ENCODE results near the gene NEB. TPM values are rescaled to one million over a fixed set of nuclear protein-coding genes. Genes with fewer than 3 reads are reported as not detected.

NEB gene
- total RNA-seq, 1 experiment from 2014 or later: 0.11 TPM

GRCh38 chr2:151728804-151729414, 5.4 kb downstream of the NEB start:
- BruUV-seq (replicated peaks): no TSS peak
- H3K4me2 ChIP-seq (ENCODE audit: low read length): no peak overlapping the region
- H3K27ac ChIP-seq (ENCODE audit: low read length): no peak overlapping the region
- no peaks in the 10 kb centered on the region for H3F3A ChIP-seq (ENCODE audit: low read length, unreplicated experiment)
- no peak overlapping the region for H3K4me3 ChIP-seq (ENCODE audit: low read length)
- no peak overlapping the region for H3K9ac ChIP-seq (ENCODE audit: low read length)
- no peaks in the 10 kb centered on the region for H3K9me3 ChIP-seq (ENCODE audit: low read length)
- no peaks in the 10 kb centered on the region for H3K9me2 ChIP-seq (replicated peaks; ENCODE audit: low read length)
- H3K4me1 ChIP-seq (ENCODE audit: insufficient read depth, low read length): no peaks in the 10 kb centered on the region
- DNase-seq (no peak), ATAC-seq (no peak; the same call in 1 of the 2 replicates)
- no peaks in the 10 kb centered on the region for H3K79me2 ChIP-seq (ENCODE audit: low read length)
- TF ChIP-seq EZH2 (IDR thresholded peaks at IDR 0.05; ENCODE audit: low read length, unreplicated experiment) (no peak), CTCF (conservative IDR thresholded peaks at IDR 0.05; ENCODE audit: low read depth, low read length) (0 out of 2 replicates have a peak, but pooled peaks have one; percentile 22), EZH2phosphoT487 (IDR thresholded peaks at IDR 0.05; ENCODE audit: borderline replicate concordance, low read length) (no peak)
- CTCF ChIA-PET: no interaction called here
- H2AFZ ChIP-seq (ENCODE audit: low read length): no peak overlapping the region
- H3K36me3 ChIP-seq (ENCODE audit: low read depth, low read length): no peaks in the 10 kb centered on the region
- H4K20me1 ChIP-seq (ENCODE audit: low read length): no peaks in the 10 kb centered on the region
- H3K27me3 ChIP-seq (ENCODE audit: low read length): peaks cover 72% of the 10 kb centered on the region
- POLR2A ChIA-PET (ENCODE audit: unreplicated experiment): no interaction called here
- intact Hi-C loops (cut with micrococcal nuclease): no loop called here

- Histone ChIP-seq H3K27me3 (ENCODE audit: low read length) (peaks cover 63% of the 10 kb centered on the region), H3K4me2 (ENCODE audit: low read length) (no peak overlapping the region), H4K20me1 (ENCODE audit: low read length) (no peaks in the 10 kb centered on the region), H3F3A (ENCODE audit: low read length, unreplicated experiment) (no peaks in the 10 kb centered on the region), H3K27ac (ENCODE audit: low read length) (no peak overlapping the region), H3K9ac (ENCODE audit: low read length) (no peak overlapping the region), H2AFZ (ENCODE audit: low read length) (no peak overlapping the region), H3K36me3 (ENCODE audit: low read depth, low read length) (no peaks in the 10 kb centered on the region), H3K79me2 (ENCODE audit: low read length) (no peaks in the 10 kb centered on the region), H3K4me3 (ENCODE audit: low read length) (no peak overlapping the region), H3K9me3 (ENCODE audit: low read length) (no peaks in the 10 kb centered on the region), H3K4me1 (ENCODE audit: insufficient read depth, low read length) (no peaks in the 10 kb centered on the region), H3K9me2 (replicated peaks; ENCODE audit: low read length) (no peaks in the 10 kb centered on the region)
- CTCF ChIA-PET: no interaction called here
- intact Hi-C loops (cut with micrococcal nuclease): no loop called here
- BruUV-seq (replicated peaks): no TSS peak
- DNase-seq: no peak
- POLR2A ChIA-PET (ENCODE audit: unreplicated experiment): no interaction called here
- ATAC-seq: no peak
- TF ChIP-seq CTCF (conservative IDR thresholded peaks at IDR 0.05; ENCODE audit: low read depth, low read length) (no peak), EZH2phosphoT487 (IDR thresholded peaks at IDR 0.05; ENCODE audit: borderline replicate concordance, low read length) (no peak), EZH2 (IDR thresholded peaks at IDR 0.05; ENCODE audit: low read length, unreplicated experiment) (no peak)
Measured at GRCh38 chr2:151727593-151728552, 6.4 kb downstream of the NEB start.

- no peaks in the 10 kb centered on the region for H3K4me1 ChIP-seq (ENCODE audit: insufficient read depth, low read length)
- H3K27me3 ChIP-seq (ENCODE audit: low read length): peaks cover 56% of the 10 kb centered on the region
- ATAC-seq: no peak
- H3K4me3 ChIP-seq (ENCODE audit: low read length): no peak overlapping the region
- no peaks in the 10 kb centered on the region for H3F3A ChIP-seq (ENCODE audit: low read length, unreplicated experiment)
- no peak overlapping the region for H3K4me2 ChIP-seq (ENCODE audit: low read length)
- H3K79me2 ChIP-seq (ENCODE audit: low read length): no peaks in the 10 kb centered on the region
- H3K36me3 ChIP-seq (ENCODE audit: low read depth, low read length): no peaks in the 10 kb centered on the region
- H4K20me1 ChIP-seq (ENCODE audit: low read length): no peaks in the 10 kb centered on the region
- H3K9me3 ChIP-seq (ENCODE audit: low read length): no peaks in the 10 kb centered on the region
- ChIA-PET CTCF (no interaction called here), POLR2A (ENCODE audit: unreplicated experiment) (no interaction called here)
- intact Hi-C loops (cut with micrococcal nuclease): no loop called here
- DNase-seq: no peak
- H3K9ac ChIP-seq (ENCODE audit: low read length): no peak overlapping the region
- TF ChIP-seq EZH2 (IDR thresholded peaks at IDR 0.05; ENCODE audit: low read length, unreplicated experiment) (no peak), EZH2phosphoT487 (IDR thresholded peaks at IDR 0.05; ENCODE audit: borderline replicate concordance, low read length) (no peak), CTCF (conservative IDR thresholded peaks at IDR 0.05; ENCODE audit: low read depth, low read length) (no peak)
- BruUV-seq (replicated peaks): no TSS peak
- no peaks in the 10 kb centered on the region for H3K9me2 ChIP-seq (replicated peaks; ENCODE audit: low read length)
- no peak overlapping the region for H3K27ac ChIP-seq (ENCODE audit: low read length)
- H2AFZ ChIP-seq (ENCODE audit: low read length): no peak overlapping the region
Measured at GRCh38 chr2:151721161-151721560, 13.1 kb downstream of the NEB start.
